ENCODE results near the gene AOC2. TPM values are rescaled to one million over a fixed set of nuclear protein-coding genes. Genes with fewer than 3 reads are reported as not detected.

The AOC2 gene
- total RNA-seq, 1 experiment from 2014 or later: 7.1 TPM

DNA sequence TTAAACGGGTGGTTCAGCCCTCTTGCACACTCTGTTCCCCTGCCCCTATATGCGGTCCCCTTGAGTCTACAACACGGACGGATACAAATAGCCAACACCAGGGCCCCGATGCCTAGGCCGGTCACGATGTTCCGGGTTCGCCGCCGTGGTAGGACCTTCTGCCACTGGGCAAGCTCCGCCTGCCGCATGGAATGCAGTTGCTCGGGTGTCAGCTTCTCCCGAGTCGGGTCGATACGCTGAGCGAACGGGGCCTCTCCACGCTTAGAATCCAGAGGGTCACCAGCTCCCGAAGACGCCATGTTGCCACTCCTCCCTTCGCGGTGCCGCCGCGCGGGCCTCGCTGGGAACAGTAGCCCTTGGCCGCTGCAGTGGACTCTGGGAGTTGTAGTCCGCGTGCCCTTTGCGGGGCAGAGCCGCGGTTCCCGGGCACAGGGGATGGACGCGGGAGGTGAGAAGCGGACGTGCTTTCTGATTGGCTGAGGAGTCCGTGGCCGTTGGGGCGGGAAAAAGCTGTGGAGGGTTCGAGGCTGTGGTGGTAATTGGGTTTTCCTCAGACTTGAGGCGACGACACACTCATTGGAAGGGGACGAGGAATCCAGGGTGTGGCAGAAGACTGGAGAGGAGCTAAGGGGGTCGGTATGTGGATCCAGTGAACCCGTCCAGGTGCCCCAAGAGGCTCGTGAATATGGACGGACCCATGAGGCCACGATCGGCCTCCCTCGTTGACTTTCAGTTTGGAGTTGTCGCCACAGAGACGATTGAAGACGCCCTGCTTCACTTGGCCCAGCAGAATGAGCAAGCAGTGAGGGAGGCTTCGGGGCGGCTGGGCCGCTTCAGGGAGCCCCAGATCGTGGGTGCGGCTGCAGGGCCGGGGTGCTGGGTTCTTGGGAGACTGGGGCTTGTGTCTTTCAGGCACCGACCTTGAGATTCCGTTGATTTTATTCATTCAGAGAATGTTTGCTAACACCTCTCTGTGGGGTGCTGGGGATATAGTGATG, 45.7 kb upstream of the AOC2 start, which contains the start of the genes CNTD1 and COA3:
Gene CNTD1, plus strand, starts transcription at position 479 of the 998 bp plus-strand sequence. Its CDS starts 207 bp downstream, at position 686.
Gene COA3, minus strand, starts transcription at position 322 of the 998 bp plus-strand sequence. Its CDS starts 23 bp downstream, at position 299.
- H3K14ac ChIP-seq (ENCODE audit: insufficient read depth, low read length): peak within 1 kb of the TSS; percentile 9; the same call in 1 of the 2 replicates
- no peak within 1 kb of the TSS for H4K91ac ChIP-seq (ENCODE audit: insufficient read length, low read depth, low read length)
- no peak within 1 kb of the TSS for H2BK20ac ChIP-seq (ENCODE audit: low read depth, low read length, poor library complexity, severe bottlenecking)
- no peak within 1 kb of the TSS for H2BK12ac ChIP-seq (ENCODE audit: insufficient read length, low read depth, low read length)
- H3K18ac ChIP-seq (ENCODE audit: insufficient read length, low read depth, low read length): peak within 1 kb of the TSS; percentile 59
- Mint-ChIP-seq H3K4me1 (peaks cover 6 to 7% of the 10 kb centered on the region in 2 experiments), H3K9me3 (peaks cover 5 to 8% of the 10 kb centered on the region in 2 experiments), H3K36me3 (ENCODE audit: insufficient read depth in 1 of 3, low read depth in 3 of 3) (peaks cover 5 to 24% (median 20%) of the 10 kb centered on the region in 3 experiments; a peak in 6 of 7 replicates), H3K27ac (peak within 1 kb of the TSS in 2 of 3 experiments; percentile 52 to 83; a peak in 4 of 7 replicates), H3K4me3 (peak within 1 kb of the TSS; percentile 92), H3K27me3 (ENCODE audit: low read depth) (peaks cover 30% of the 10 kb centered on the region)
- H3K9me3 ChIP-seq (ENCODE audit: control insufficient read depth, low read depth, low read length): no peaks in the 10 kb centered on the region
- TF ChIP-seq, protein P1, sequence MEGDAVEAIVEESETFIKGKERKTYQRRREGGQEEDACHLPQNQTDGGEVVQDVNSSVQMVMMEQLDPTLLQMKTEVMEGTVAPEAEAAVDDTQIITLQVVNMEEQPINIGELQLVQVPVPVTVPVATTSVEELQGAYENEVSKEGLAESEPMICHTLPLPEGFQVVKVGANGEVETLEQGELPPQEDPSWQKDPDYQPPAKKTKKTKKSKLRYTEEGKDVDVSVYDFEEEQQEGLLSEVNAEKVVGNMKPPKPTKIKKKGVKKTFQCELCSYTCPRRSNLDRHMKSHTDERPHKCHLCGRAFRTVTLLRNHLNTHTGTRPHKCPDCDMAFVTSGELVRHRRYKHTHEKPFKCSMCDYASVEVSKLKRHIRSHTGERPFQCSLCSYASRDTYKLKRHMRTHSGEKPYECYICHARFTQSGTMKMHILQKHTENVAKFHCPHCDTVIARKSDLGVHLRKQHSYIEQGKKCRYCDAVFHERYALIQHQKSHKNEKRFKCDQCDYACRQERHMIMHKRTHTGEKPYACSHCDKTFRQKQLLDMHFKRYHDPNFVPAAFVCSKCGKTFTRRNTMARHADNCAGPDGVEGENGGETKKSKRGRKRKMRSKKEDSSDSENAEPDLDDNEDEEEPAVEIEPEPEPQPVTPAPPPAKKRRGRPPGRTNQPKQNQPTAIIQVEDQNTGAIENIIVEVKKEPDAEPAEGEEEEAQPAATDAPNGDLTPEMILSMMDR (conservative IDR thresholded peaks at IDR 0.05): 0 out of 3 replicates have a peak, but pooled peaks have one; percentile 10
- no peak within 1 kb of the TSS for H3K27ac ChIP-seq (ENCODE audit: insufficient read length, low read depth, low read length)
- H2AK5ac ChIP-seq (ENCODE audit: insufficient read length, low read length): no peak within 1 kb of the TSS
- no peak within 1 kb of the TSS for H3K56ac ChIP-seq (ENCODE audit: insufficient read length, low read depth, low read length)
- no peaks in the 10 kb centered on the region for H3K79me1 ChIP-seq (ENCODE audit: insufficient read depth, low read depth, low read length, poor library complexity, severe bottlenecking)
- no peak within 1 kb of the TSS for H2AFZ ChIP-seq (ENCODE audit: low read length)
- H4K5ac ChIP-seq (ENCODE audit: insufficient read length, low read depth, low read length): no peak within 1 kb of the TSS
- H3K79me2 ChIP-seq (ENCODE audit: insufficient read depth, low read length): no peaks in the 10 kb centered on the region
- peak; percentile 96 for DNase-seq
- no peak within 1 kb of the TSS for H3T11ph ChIP-seq (ENCODE audit: low read length)
- H2BK15ac ChIP-seq (ENCODE audit: low read depth, low read length): no peak within 1 kb of the TSS
- no peak within 1 kb of the TSS for H4K8ac ChIP-seq (replicated peaks; ENCODE audit: insufficient read length, low read depth, low read length)
- no peak within 1 kb of the TSS for H3K4ac ChIP-seq (ENCODE audit: low read depth, low read length)
- no peak within 1 kb of the TSS for H2BK5ac ChIP-seq (ENCODE audit: insufficient read length, low read length)
- H3K27me3 ChIP-seq (ENCODE audit: insufficient read depth, low read length): no peaks in the 10 kb centered on the region
- peak within 1 kb of the TSS; percentile 86 for H3K9ac ChIP-seq (ENCODE audit: extremely low read depth, insufficient read length, low read length)
- H3K23me2 ChIP-seq (ENCODE audit: insufficient read length, low read depth, low read length, poor library complexity, severe bottlenecking): no peaks in the 10 kb centered on the region
- WGBS (ENCODE audit: extremely low coverage, insufficient read length, low lambda C conversion rate): no CpG with 5 or more reads among the region's 66 CpGs
- peak within 1 kb of the TSS; percentile 70 for H3K4me2 ChIP-seq (ENCODE audit: insufficient read depth, insufficient read length, low read length)
- no peaks in the 10 kb centered on the region for H4K20me1 ChIP-seq (ENCODE audit: control insufficient read depth, insufficient read depth, insufficient read length)
- H3K4me1 ChIP-seq (ENCODE audit: insufficient read depth, low read length): no peaks in the 10 kb centered on the region; the same call in 1 of the 2 replicates
- no peak within 1 kb of the TSS for H2BK120ac ChIP-seq (ENCODE audit: low read depth, low read length, poor library complexity, severe bottlenecking)
- no peak within 1 kb of the TSS for H3K23ac ChIP-seq (ENCODE audit: insufficient read length, low read depth, low read length)

Data from H9 (cell line).